ENCODE measurements around the gene ITPKC. TPM values are rescaled to one million over a fixed set of nuclear protein-coding genes. Genes with fewer than 3 reads are reported as not detected.

ITPKC gene
- total and polyA plus RNA-seq, 10 of the 15 experiments (the other 5 are each of a cell fraction or from before 2014, with no cell fraction given), result 0.03 to 6.4 (median 3.5) TPM

- TF ChIP-seq FOS (IDR thresholded peaks at IDR 0.05; ENCODE audit: borderline replicate concordance, extremely low read depth, insufficient read length), result no peak
- TF ChIP-seq PAX8 (IDR thresholded peaks at IDR 0.05), result no peak
- TF ChIP-seq, protein P1, sequence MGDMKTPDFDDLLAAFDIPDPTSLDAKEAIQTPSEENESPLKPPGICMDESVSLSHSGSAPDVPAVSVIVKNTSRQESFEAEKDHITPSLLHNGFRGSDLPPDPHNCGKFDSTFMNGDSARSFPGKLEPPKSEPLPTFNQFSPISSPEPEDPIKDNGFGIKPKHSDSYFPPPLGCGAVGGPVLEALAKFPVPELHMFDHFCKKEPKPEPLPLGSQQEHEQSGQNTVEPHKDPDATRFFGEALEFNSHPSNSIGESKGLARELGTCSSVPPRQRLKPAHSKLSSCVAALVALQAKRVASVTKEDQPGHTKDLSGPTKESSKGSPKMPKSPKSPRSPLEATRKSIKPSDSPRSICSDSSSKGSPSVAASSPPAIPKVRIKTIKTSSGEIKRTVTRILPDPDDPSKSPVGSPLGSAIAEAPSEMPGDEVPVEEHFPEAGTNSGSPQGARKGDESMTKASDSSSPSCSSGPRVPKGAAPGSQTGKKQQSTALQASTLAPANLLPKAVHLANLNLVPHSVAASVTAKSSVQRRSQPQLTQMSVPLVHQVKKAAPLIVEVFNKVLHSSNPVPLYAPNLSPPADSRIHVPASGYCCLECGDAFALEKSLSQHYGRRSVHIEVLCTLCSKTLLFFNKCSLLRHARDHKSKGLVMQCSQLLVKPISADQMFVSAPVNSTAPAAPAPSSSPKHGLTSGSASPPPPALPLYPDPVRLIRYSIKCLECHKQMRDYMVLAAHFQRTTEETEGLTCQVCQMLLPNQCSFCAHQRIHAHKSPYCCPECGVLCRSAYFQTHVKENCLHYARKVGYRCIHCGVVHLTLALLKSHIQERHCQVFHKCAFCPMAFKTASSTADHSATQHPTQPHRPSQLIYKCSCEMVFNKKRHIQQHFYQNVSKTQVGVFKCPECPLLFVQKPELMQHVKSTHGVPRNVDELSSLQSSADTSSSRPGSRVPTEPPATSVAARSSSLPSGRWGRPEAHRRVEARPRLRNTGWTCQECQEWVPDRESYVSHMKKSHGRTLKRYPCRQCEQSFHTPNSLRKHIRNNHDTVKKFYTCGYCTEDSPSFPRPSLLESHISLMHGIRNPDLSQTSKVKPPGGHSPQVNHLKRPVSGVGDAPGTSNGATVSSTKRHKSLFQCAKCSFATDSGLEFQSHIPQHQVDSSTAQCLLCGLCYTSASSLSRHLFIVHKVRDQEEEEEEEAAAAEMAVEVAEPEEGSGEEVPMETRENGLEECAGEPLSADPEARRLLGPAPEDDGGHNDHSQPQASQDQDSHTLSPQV (IDR thresholded peaks at IDR 0.05), result no peak
- no peak for TF ChIP-seq CBX5 (IDR thresholded peaks at IDR 0.05; ENCODE audit: low read depth)
- no peak for TF ChIP-seq SIN3A (IDR thresholded peaks at IDR 0.05; ENCODE audit: low read depth, low read length)
- TF ChIP-seq SRF (IDR thresholded peaks at IDR 0.05; ENCODE audit: low read depth in 2 of 2, low read length in 2 of 2), result no peak
- TF ChIP-seq, protein P2, sequence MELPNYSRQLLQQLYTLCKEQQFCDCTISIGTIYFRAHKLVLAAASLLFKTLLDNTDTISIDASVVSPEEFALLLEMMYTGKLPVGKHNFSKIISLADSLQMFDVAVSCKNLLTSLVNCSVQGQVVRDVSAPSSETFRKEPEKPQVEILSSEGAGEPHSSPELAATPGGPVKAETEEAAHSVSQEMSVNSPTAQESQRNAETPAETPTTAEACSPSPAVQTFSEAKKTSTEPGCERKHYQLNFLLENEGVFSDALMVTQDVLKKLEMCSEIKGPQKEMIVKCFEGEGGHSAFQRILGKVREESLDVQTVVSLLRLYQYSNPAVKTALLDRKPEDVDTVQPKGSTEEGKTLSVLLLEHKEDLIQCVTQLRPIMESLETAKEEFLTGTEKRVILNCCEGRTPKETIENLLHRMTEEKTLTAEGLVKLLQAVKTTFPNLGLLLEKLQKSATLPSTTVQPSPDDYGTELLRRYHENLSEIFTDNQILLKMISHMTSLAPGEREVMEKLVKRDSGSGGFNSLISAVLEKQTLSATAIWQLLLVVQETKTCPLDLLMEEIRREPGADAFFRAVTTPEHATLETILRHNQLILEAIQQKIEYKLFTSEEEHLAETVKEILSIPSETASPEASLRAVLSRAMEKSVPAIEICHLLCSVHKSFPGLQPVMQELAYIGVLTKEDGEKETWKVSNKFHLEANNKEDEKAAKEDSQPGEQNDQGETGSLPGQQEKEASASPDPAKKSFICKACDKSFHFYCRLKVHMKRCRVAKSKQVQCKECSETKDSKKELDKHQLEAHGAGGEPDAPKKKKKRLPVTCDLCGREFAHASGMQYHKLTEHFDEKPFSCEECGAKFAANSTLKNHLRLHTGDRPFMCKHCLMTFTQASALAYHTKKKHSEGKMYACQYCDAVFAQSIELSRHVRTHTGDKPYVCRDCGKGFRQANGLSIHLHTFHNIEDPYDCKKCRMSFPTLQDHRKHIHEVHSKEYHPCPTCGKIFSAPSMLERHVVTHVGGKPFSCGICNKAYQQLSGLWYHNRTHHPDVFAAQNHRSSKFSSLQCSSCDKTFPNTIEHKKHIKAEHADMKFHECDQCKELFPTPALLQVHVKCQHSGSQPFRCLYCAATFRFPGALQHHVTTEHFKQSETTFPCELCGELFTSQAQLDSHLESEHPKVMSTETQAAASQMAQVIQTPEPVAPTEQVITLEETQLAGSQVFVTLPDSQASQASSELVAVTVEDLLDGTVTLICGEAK (IDR thresholded peaks at IDR 0.05; ENCODE audit: borderline replicate concordance), result no peak
- TF ChIP-seq FOXM1 (IDR thresholded peaks at IDR 0.05; ENCODE audit: low read depth, low read length), result no peak
- TF ChIP-seq MEF2B (IDR thresholded peaks at IDR 0.05; ENCODE audit: partially characterized antibody, poor library complexity, severe bottlenecking), result no peak
- no peak for TF ChIP-seq EP300 (IDR thresholded peaks at IDR 0.05; ENCODE audit: borderline replicate concordance in 1 of 2, control insufficient read depth in 1 of 2, low read depth in 2 of 2, low read length in 2 of 2)
- TF ChIP-seq TCF7 (IDR thresholded peaks at IDR 0.05; ENCODE audit: borderline replicate concordance), result no peak
- TF ChIP-seq JUND (IDR thresholded peaks at IDR 0.05; ENCODE audit: low read depth, low read length), result no peak
- TF ChIP-seq KAT2A (conservative IDR thresholded peaks at IDR 0.05; ENCODE audit: control insufficient read depth, low read depth, low read length), result no peak
- no peak for TF ChIP-seq IRF4 (IDR thresholded peaks at IDR 0.05; ENCODE audit: low read depth, low read length)
- no peak for TF ChIP-seq IKZF2 (IDR thresholded peaks at IDR 0.05)
- no peak for TF ChIP-seq SPI1 (IDR thresholded peaks at IDR 0.05; ENCODE audit: borderline replicate concordance, insufficient read depth, low read depth, low read length)
- TF ChIP-seq GATAD2B (conservative IDR thresholded peaks at IDR 0.05; ENCODE audit: low read depth), result no peak
- Histone ChIP-seq H3K4me1 (ENCODE audit: control insufficient read depth, insufficient read depth, low read length) (no peaks in the 10 kb centered on the region), H3K27me3 (replicated peaks in 1 of 2; ENCODE audit: control insufficient read depth in 2 of 2, insufficient read depth in 2 of 2, low read length in 1 of 2) (no peaks in the 10 kb centered on the region), H3K9me3 (replicated peaks; ENCODE audit: control insufficient read depth, insufficient read depth, low read length) (no peaks in the 10 kb centered on the region), H2AFZ (ENCODE audit: control insufficient read depth, low read depth, low read length) (no peak overlapping the region), H3K9ac (ENCODE audit: control insufficient read depth, insufficient read depth, low read length) (no peak overlapping the region), H3K27ac (ENCODE audit: control insufficient read depth, insufficient read depth) (no peak overlapping the region), H4K20me1 (ENCODE audit: control insufficient read depth, insufficient read depth) (no peaks in the 10 kb centered on the region), H3K4me3 (no peak overlapping the region), H3K36me3 (ENCODE audit: control insufficient read depth in 2 of 2, insufficient read depth in 2 of 2, low read length in 1 of 2) (peaks cover 3 to 6% of the 10 kb centered on the region in 2 experiments), H3K4me2 (ENCODE audit: control insufficient read depth, insufficient read depth) (no peak overlapping the region), H3K79me2 (ENCODE audit: control insufficient read depth, insufficient read depth, low read length) (no peaks in the 10 kb centered on the region)
- intact Hi-C loops (cut with micrococcal nuclease; ENCODE audit: unreplicated experiment), result no loop called here
- RAD21 ChIA-PET (ENCODE audit: unreplicated experiment), result no interaction called here
- DNase-seq (ENCODE audit: low read depth, low spot score), result no peak
- 87% methylated on average over 6 of the region's 6 CpGs for WGBS (ENCODE audit: insufficient coverage, insufficient replicate concordance, low lambda C conversion rate, missing lambda C conversion rate)
- CTCF ChIA-PET, result no interaction called here
- in situ Hi-C loops (cut with MboI), result no loop called here
- SMC1A ChIA-PET (ENCODE audit: uncharacterized antibody, unreplicated experiment), result no interaction called here
- POLR2A ChIA-PET, result interaction anchor here (0.6 kb wide), 2 partner anchors 30 to 53 kb away, joined by 6 to 11 read pairs; no protein-coding TSS in a partner anchor
- no peak for ATAC-seq
- no TSS peak for BruUV-seq (replicated peaks)
- no peak for FAIRE-seq
These were observed 15.2 kb upstream of the ITPKC start for GRCh38 chr19:40701758-40702157.

Measured in GM12878 (cell line).